ENCODE results near the gene TTC4.

Gene TTC4

DNA sequence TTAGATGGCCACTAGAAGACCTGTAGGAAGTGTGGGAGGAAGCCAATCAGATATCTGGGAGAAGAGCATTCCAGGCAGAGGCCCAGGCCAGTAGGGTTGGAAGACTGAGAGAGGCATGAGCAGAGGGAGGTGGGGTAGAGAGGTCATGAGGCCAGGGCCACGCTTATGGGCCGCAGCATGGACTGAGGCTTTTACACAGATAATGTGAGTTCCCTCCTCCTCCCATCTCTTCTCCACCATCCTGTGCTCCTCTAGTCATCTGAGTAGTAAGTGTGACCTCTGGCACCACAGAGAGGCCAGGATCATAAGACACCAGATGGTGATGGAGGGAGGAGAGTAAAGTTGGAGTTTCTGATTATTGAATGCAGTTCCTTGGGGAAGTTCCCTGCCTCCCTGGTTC, 68.4 kb downstream of the TTC4 start:
- WGBS (ENCODE audit: extremely low coverage, insufficient coverage, insufficient read length), result no CpG with 5 or more reads among the region's 2 CpGs
- H2BK5ac ChIP-seq (ENCODE audit: low read depth, low read length, poor library complexity), result no peak overlapping the region
- H3K79me1 ChIP-seq (ENCODE audit: low read length), result no peaks in the 10 kb centered on the region

DNA sequence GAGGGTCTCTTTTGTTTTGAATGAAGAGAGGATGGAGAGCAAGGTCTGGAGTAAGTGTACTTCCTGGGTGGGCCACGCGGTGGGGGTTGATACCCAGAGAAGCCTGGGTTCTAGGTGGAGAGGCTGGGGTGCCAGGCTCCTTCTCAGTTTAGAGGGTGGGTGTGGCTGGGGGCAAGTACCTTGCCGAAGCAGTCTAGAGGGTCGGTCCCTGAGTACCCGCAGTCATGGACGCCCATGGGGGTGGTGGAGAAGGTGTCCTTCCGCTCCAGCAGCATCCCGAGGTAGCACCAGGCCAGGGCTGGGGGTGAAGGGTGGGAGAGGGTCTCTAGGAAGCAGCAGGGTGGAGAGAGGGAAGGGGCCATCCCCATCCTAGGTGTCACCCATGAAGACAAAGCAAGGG, 71.1 kb downstream of the TTC4 start:
- Histone ChIP-seq H4K12ac (ENCODE audit: low read depth, low read length) (no peak overlapping the region), H3K4ac (ENCODE audit: low read depth, low read length) (no peak overlapping the region), H2BK120ac (ENCODE audit: insufficient read depth, low read length, poor library complexity) (no peak overlapping the region), H3K36me3 (ENCODE audit: control insufficient read depth in 1 of 2, insufficient read depth in 2 of 2, low read length in 2 of 2) (no peaks in the 10 kb centered on the region), H4K91ac (ENCODE audit: low read depth, low read length) (no peak overlapping the region), H3K18ac (ENCODE audit: low read length) (no peak overlapping the region), H2BK12ac (ENCODE audit: low read length) (no peak overlapping the region), H3K14ac (ENCODE audit: low read length) (no peak overlapping the region), H3K23ac (ENCODE audit: low read length) (no peak overlapping the region), H3K4me2 (ENCODE audit: low read length) (no peak overlapping the region), H3K79me1 (ENCODE audit: low read length) (no peaks in the 10 kb centered on the region), H3K9ac (ENCODE audit: low read length) (no peak overlapping the region), H2AK5ac (ENCODE audit: low read length) (no peak overlapping the region), H3K79me2 (ENCODE audit: control insufficient read depth, insufficient read depth, low read length, poor library complexity) (no peaks in the 10 kb centered on the region), H3K4me3 (ENCODE audit: low read depth, low read length) (no peak overlapping the region), H3K27me3 (ENCODE audit: insufficient read depth, low read length) (no peaks in the 10 kb centered on the region), H3K27ac (ENCODE audit: low read depth, low read length) (no peak overlapping the region), H3K4me1 (ENCODE audit: control insufficient read depth in 1 of 2, insufficient read depth in 2 of 2, low read length in 2 of 2) (no peaks in the 10 kb centered on the region), H4K8ac (ENCODE audit: low read depth, low read length) (no peak overlapping the region), H2AFZ (ENCODE audit: insufficient read depth, low read length, poor library complexity) (no peak overlapping the region), H2BK5ac (ENCODE audit: low read depth, low read length, poor library complexity) (no peak overlapping the region), H3K9me3 (ENCODE audit: insufficient read depth, low read depth, low read length) (peaks cover 3% of the 10 kb centered on the region)
- no CpG with 5 or more reads among the region's 8 CpGs for WGBS (ENCODE audit: extremely low coverage, insufficient coverage, insufficient read length)
- DNase-seq, result no peak

More for the DNA sequence above, 68.4 kb downstream of the TTC4 start:
- no peak overlapping the region for H3K4ac ChIP-seq (ENCODE audit: low read depth, low read length)
- no peak overlapping the region for H2AK5ac ChIP-seq (ENCODE audit: low read length)
- no peaks in the 10 kb centered on the region for H3K4me1 ChIP-seq (ENCODE audit: control insufficient read depth in 1 of 2, insufficient read depth in 2 of 2, low read length in 2 of 2)
- H3K23ac ChIP-seq (ENCODE audit: low read length), result no peak overlapping the region
- no peak overlapping the region for H3K4me2 ChIP-seq (ENCODE audit: low read length)
- H3K79me2 ChIP-seq (ENCODE audit: control insufficient read depth, insufficient read depth, low read length, poor library complexity), result no peaks in the 10 kb centered on the region
- no peak overlapping the region for H2AFZ ChIP-seq (ENCODE audit: insufficient read depth, low read length, poor library complexity)
- H3K9ac ChIP-seq (ENCODE audit: low read length), result no peak overlapping the region
- DNase-seq, result no peak
- peaks cover 5% of the 10 kb centered on the region for H3K9me3 ChIP-seq (ENCODE audit: insufficient read depth, low read depth, low read length)
- H2BK12ac ChIP-seq (ENCODE audit: low read length), result no peak overlapping the region
- peaks cover 3% of the 10 kb centered on the region for H3K27me3 ChIP-seq (ENCODE audit: insufficient read depth, low read length)
- H4K12ac ChIP-seq (ENCODE audit: low read depth, low read length), result no peak overlapping the region
- H4K91ac ChIP-seq (ENCODE audit: low read depth, low read length), result no peak overlapping the region
- no peak overlapping the region for H3K18ac ChIP-seq (ENCODE audit: low read length)
- no peak overlapping the region for H3K27ac ChIP-seq (ENCODE audit: low read depth, low read length)
- H2BK120ac ChIP-seq (ENCODE audit: insufficient read depth, low read length, poor library complexity), result no peak overlapping the region
- no peak overlapping the region for H4K8ac ChIP-seq (ENCODE audit: low read depth, low read length)
- no peaks in the 10 kb centered on the region for H3K36me3 ChIP-seq (ENCODE audit: control insufficient read depth in 1 of 2, insufficient read depth in 2 of 2, low read length in 2 of 2)
- no peak overlapping the region for H3K14ac ChIP-seq (ENCODE audit: low read length)
- no peak overlapping the region for H3K4me3 ChIP-seq (ENCODE audit: low read depth, low read length)

DNA sequence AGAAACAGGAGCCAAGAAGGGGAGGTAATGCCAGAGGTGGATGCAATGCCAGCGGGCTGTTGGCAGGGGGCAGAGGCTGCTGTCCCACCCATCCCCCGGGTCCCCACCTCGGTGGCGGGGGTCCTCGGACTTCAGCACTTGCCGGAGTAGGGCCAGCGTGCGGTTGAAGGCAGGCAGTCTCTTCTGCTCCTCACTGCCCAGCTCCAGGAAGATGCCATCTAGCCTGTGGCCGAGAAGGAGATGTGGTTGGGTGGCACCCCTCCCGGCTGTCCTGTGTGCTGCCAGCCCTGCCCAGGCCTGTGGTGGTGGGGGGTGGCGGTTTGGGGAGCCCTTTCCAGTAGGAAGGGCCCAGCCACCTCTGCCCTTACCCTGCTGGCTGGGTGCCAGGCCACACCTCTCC, 71.9 kb downstream of the TTC4 start:
- WGBS (ENCODE audit: extremely low coverage, insufficient coverage, insufficient read length), result no CpG with 5 or more reads among the region's 11 CpGs

DNA sequence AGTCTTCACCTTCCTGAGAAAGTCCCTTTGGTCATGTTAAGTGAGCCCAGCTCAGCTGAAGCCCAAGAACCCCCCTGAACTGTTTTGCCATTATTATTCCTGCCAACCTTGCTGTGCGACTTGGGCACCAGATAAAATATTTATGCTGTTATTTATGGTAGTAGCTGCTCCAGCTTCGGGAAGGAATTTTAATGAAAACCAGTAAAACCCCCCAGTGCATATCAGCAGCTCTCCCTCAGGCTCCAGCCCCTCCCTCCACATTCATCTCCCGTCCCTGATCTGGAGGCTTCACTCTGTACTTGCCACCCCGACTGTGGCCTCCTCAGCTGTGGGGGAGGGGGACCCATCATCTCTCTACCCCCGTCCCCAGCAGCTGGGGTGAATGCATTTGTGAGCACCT, 72.8 kb downstream of the TTC4 start:
- Histone ChIP-seq H3K4me2 (ENCODE audit: low read length) (no peak overlapping the region), H3K18ac (ENCODE audit: low read length) (no peak overlapping the region), H3K36me3 (ENCODE audit: control insufficient read depth in 1 of 2, insufficient read depth in 2 of 2, low read length in 2 of 2) (no peaks in the 10 kb centered on the region), H3K9me3 (ENCODE audit: insufficient read depth, low read depth, low read length) (peaks cover 2% of the 10 kb centered on the region), H2BK5ac (ENCODE audit: low read depth, low read length, poor library complexity) (no peak overlapping the region), H3K27ac (ENCODE audit: low read depth, low read length) (no peak overlapping the region), H2AK5ac (ENCODE audit: low read length) (no peak overlapping the region), H3K4ac (ENCODE audit: low read depth, low read length) (no peak overlapping the region), H4K91ac (ENCODE audit: low read depth, low read length) (no peak overlapping the region), H2BK120ac (ENCODE audit: insufficient read depth, low read length, poor library complexity) (no peak overlapping the region), H3K4me1 (ENCODE audit: control insufficient read depth in 1 of 2, insufficient read depth in 2 of 2, low read length in 2 of 2) (no peaks in the 10 kb centered on the region), H2AFZ (ENCODE audit: insufficient read depth, low read length, poor library complexity) (no peak overlapping the region), H3K79me2 (ENCODE audit: control insufficient read depth, insufficient read depth, low read length, poor library complexity) (no peaks in the 10 kb centered on the region), H4K8ac (ENCODE audit: low read depth, low read length) (no peak overlapping the region), H3K23ac (ENCODE audit: low read length) (no peak overlapping the region), H4K12ac (ENCODE audit: low read depth, low read length) (no peak overlapping the region), H2BK12ac (ENCODE audit: low read length) (no peak overlapping the region), H3K4me3 (ENCODE audit: low read depth, low read length) (no peak overlapping the region), H3K9ac (ENCODE audit: low read length) (no peak overlapping the region), H3K79me1 (ENCODE audit: low read length) (no peaks in the 10 kb centered on the region), H3K27me3 (ENCODE audit: insufficient read depth, low read length) (no peaks in the 10 kb centered on the region), H3K14ac (ENCODE audit: low read length) (no peak overlapping the region)
- no CpG with 5 or more reads among the region's 5 CpGs for WGBS (ENCODE audit: extremely low coverage, insufficient coverage, insufficient read length)
- DNase-seq, result no peak

More for the DNA sequence above, 71.9 kb downstream of the TTC4 start:
- H4K8ac ChIP-seq (ENCODE audit: low read depth, low read length), result no peak overlapping the region
- H4K91ac ChIP-seq (ENCODE audit: low read depth, low read length), result no peak overlapping the region
- H3K27me3 ChIP-seq (ENCODE audit: insufficient read depth, low read length), result no peaks in the 10 kb centered on the region
- H3K79me1 ChIP-seq (ENCODE audit: low read length), result no peaks in the 10 kb centered on the region
- DNase-seq, result no peak
- no peaks in the 10 kb centered on the region for H3K4me1 ChIP-seq (ENCODE audit: control insufficient read depth in 1 of 2, insufficient read depth in 2 of 2, low read length in 2 of 2)
- no peak overlapping the region for H3K18ac ChIP-seq (ENCODE audit: low read length)
- no peak overlapping the region for H4K12ac ChIP-seq (ENCODE audit: low read depth, low read length)
- H3K36me3 ChIP-seq (ENCODE audit: control insufficient read depth in 1 of 2, insufficient read depth in 2 of 2, low read length in 2 of 2), result no peaks in the 10 kb centered on the region
- H3K23ac ChIP-seq (ENCODE audit: low read length), result no peak overlapping the region
- H3K79me2 ChIP-seq (ENCODE audit: control insufficient read depth, insufficient read depth, low read length, poor library complexity), result no peaks in the 10 kb centered on the region
- H3K4ac ChIP-seq (ENCODE audit: low read depth, low read length), result no peak overlapping the region
- no peak overlapping the region for H3K27ac ChIP-seq (ENCODE audit: low read depth, low read length)
- H3K4me2 ChIP-seq (ENCODE audit: low read length), result no peak overlapping the region
- H2BK120ac ChIP-seq (ENCODE audit: insufficient read depth, low read length, poor library complexity), result no peak overlapping the region
- H2AFZ ChIP-seq (ENCODE audit: insufficient read depth, low read length, poor library complexity), result no peak overlapping the region
- peaks cover 2% of the 10 kb centered on the region for H3K9me3 ChIP-seq (ENCODE audit: insufficient read depth, low read depth, low read length)
- no peak overlapping the region for H3K9ac ChIP-seq (ENCODE audit: low read length)
- H2BK5ac ChIP-seq (ENCODE audit: low read depth, low read length, poor library complexity), result no peak overlapping the region
- H3K4me3 ChIP-seq (ENCODE audit: low read depth, low read length), result no peak overlapping the region
- no peak overlapping the region for H2BK12ac ChIP-seq (ENCODE audit: low read length)
- H3K14ac ChIP-seq (ENCODE audit: low read length), result no peak overlapping the region
- no peak overlapping the region for H2AK5ac ChIP-seq (ENCODE audit: low read length)

All from trophoblast cell (in vitro differentiated cells and primary cell).